Stimulated activated CD8-positive, alpha-beta memory T cell treated with anti-CD3 and anti-CD28 coated beads, Interleukin-7, amount 100 ng/mL, for 4 hours (primary cell): ENCODE data around the gene FHIT.
"Not testable (repeated sequence)": the region's sequence is repeated elsewhere in the genome, so short reads cannot be mapped to it uniquely, and the experiment has no call there.

Experiments
- DNase-seq, 2 donors: peaks; one replicate each; pipeline ENCODE4 v3.0.0-alpha.2; 2020; ENCODE audit warnings: low read depth in 2 of 2

FHIT gene

DNA sequence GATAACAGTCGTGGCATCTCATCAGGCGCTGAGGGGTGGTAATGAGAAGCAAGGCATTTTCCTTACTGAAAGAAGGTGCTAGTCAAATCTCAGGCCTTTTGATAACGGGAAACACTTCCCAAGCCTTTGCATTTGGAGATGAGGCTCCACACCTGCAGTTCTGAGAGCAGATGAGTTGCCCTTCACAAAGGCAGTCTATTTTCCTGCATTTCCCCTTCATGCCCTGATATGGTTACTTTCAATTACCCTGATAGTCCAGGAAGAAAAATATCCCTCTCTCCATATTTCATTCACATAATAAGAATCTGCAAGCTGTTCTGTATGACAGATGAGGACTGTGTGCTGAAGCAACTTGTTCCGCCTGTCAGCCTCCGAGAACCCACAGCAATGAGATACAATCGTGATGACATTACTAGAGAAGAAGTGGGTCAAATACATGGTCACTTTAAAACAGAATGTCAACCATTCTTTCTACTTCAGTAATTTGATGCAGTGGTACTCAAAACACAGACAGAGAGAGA, 25.0 kb downstream of the FHIT start:
- no peak for DNase-seq

DNA sequence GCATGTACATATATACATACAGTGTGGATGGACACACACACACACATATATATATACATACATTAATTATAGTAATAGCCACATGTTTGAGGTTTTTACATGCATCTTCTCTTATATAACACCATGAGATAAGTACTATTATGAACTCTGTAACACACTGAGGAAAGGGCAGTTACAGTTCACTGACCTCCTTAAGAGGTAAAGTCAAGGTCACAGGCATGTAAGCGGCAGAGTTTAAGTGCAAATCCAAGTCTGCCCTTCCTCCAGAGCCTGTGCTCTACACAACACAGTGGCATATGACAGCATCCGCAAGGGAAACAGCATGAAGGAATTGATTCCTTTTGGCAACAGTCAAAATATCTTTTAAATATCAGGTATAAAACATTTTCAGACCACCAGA, 26.4 kb downstream of the FHIT start:
- DNase-seq, result no peak

DNA sequence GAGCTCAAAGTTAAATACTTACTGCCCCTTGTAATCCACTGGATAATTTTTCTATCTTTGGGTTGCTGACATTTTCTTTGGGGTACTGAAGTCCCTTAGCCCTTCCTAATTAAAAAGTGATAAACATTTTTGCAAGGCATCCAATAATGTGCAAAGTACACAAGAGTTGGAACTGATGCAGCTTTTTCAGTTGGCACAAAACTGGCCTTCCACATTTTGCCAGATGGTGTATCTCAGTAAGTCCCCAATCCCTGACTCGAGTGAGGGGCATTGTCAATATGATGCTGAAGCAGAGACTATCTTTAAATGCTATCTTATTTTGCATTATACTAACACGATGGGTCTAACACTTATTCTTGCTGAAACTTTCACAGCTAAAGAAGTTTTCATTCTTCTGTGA, 27.8 kb downstream of the FHIT start:
- no peak for DNase-seq

DNA sequence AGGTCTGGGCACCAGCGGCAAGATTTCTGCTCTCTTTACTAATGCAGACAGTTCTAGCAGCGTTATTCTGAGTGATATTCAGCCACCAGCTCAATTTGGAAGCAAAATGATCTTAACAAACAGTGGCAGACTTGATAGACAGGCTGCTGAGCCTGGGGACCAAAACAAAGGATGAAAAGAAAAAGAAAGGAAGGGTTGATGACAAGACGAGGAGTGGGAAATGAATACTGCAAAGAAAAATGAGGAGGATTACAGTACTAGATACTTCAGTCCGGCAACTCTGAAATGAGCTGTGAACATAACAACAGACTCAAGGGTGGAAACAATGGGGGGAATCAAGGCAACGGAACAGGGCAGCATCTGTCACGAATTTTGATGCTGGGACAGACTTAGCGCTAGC, 28.8 kb downstream of the FHIT start:
- no peak for DNase-seq

DNA sequence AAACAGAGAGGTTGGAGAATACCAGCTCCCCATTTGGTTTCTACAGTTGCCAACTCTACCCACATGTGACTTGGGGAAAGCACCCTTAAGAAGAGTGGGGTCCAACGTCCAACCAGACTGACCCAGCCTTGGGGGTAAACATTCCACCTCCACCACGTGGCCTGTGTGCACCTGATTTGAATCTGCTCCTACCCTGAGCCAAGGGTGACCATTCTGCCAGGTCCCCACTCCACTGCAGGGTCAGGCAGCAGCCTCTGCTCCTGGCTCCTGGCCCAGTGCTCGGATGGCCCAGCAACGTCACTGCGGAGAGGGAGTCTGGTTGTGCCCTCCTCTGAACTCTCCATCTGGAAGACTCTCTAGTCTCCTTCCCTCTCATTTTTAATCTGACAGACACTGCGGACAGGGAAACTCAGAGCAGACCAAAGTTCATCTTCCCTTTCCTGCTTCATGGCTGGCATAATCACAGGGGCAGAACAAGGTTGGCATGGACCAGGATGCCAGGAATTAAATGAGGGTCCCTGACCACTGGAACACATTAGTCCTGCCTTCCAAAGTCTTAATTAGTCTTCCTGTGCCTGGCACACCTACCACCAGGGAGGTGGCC, 29.4 kb downstream of the FHIT start:
- DNase-seq, result no peak

DNA sequence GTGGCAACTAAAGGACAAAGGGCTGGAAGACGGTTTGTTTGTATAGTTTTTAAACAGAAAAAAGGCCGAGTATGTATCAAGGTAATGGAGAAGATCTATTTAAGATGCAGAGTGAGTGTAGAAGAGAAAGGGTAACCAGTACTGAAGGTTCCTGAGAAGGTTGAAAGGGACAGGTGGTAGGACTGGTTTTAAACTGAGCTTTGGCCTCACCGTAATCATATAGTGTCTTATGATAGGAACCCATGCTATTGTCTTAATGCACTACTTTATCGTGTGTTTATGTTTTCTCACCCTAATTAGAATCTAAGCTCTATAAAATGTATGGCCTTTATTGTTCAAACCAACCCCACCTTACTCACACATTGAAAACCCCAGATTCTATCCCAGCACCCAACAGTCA, 32.7 kb downstream of the FHIT start:
- DNase-seq, result no peak

DNA sequence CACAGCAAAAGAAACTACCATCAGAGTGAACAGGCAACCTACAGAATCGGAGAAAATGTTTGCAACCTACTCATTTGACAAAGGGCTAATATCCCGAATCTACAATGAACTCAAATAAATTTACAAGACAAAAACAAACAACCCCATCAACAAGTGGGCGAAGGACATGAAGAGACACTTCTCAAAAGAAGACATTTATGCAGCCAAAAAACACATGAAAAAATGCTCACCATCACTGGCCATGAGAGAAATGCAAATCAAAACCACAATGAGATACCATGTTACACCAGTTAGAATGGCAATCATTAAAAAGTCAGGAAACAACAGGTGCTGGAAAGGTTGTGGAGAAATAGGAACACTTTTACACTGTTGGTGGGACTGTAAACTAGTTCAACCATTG, 35.1 kb downstream of the FHIT start:
- DNase-seq, result not testable (repeated sequence)

DNA sequence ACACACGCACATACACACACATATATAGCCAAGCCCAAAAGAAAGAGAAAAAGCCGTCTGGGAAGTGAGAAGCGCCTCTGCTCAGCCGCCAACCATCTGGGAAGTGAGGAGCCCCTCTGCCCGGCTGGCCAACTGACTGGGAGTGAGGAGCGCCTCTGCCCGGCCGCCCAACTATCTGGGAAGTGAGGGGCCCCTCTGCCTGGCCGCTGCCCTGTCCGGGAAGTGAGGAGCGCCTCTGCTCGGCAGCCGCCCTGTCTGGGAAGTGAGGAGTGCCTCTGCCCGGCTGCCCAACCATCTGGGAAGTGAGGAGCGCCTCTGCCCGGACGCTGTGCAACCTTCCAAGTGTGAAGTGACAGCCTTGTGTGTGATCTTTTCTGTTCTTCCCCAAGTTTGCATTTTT, 49.2 kb downstream of the FHIT start:
- DNase-seq, result no peak

DNA sequence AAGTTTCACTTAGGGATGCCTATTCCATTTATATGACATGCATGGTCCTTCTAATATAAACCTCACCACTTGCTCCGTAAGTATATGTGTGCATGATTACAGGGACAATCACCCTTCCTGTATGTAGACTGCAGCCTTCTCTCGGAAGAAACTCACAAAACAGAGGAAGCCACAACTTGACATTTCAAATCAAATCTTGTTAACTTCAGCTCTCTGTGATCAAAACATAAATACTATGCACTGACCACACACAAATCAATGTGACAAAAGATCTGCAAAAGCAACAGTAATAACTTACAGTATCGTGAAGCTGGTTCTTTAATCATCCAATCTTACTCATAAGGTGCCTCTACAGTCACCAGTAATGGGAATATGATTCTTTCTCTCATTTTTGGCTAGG, 50.2 kb downstream of the FHIT start:
- DNase-seq, result no peak

DNA sequence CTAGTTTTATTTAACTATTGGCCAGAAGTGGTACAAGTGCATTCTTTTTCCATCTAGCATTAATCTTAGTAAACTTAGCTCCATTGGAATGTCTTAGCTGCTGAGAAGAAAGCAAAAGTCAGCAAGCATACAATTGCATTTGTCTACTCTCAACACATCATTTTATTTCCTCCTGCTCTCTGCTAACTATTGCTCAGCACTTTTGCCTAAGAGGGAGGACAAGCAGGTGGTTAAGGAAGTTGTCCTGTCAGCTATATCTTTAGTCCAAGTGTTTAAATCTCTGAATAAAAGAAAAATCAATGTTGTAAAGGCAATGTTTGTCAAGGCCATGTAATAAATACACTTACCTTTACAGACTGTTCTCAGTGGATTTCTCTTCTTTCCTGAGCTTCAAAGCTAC, 51.0 kb downstream of the FHIT start:
- DNase-seq, result no peak

DNA sequence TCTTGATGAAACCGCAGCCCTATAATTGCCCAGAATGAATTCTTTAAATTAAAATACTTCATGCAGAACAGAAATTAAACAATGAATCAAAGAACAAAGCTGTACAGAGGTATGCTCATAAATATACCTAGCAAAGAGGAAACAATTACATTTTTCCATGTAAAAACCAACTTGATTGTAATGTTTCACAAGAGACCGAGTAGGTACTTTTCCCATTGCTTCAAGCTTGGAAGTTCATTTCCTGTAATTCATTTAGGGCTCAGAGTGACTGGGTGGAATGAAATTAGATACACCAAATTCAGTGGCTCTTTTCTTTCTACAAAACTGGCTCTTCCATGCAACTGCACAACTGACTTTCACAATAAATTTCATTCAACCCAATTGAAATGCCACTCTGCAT, 51.4 kb downstream of the FHIT start:
- DNase-seq, result no peak

DNA sequence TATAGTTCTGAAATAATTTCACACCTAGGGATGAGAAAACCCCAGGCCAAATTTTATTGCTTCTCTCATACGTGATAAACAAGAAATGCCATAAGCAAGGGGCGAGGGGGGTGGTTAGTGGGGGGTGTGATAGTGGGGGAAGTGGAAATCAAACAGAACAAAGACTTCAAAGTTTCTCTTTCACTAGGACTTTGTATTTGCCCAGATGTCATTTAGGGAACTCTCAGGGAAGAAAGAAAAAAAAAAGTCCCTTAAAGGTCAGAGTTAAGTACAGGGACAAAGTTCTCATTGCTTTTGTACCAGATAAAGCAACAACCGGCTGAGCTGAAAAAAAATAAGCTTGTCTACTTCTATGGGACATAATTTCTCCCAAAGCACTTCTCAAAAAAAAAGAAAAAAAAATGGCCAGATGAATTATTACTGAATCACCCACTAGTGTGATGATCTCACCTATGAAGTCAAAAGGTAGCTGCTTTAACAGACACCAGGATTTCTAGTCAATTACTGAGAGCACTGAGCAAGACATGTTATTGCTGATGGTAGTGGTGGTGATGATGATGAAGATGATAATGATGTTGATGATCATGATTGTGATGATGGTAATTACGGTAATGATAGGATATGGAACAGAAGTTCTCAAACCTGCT, 56.2 kb downstream of the FHIT start:
- DNase-seq, result no peak

DNA sequence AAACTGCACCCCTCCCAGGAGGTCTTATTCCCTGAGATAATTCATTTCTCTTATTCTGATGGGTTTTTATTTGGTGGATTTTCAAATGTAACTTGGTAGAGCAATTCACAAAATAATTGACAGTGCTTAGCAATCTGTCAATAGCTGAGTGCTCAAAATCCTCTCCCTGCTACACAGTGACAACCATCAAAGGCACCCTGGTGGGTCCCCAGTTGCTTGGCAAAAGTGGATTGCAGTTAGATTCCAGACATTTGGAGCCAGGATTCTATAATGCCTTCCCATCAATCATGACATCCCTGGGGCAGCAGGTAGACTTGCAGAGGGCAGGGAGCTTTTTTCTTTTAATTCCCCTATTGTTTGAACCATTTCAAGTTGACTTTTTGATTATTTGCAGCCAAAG, 59.0 kb downstream of the FHIT start:
- no peak for DNase-seq

DNA sequence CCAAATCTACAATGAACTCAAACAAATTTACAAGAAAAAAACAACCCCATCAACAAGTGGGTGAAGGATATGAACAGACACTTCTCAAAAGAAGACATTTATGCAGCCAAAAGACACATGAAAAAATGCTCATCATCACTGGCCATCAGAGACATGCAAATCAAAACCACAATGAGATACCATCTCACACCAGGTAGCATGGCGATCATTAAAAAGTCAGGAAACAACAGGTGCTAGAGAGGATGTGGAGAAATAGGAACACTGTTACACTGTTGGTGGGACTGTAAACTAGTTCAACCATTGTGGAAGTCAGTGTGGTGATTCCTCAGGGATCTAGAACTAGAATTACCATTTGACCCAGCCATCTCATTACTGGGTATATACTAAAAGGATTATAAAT, 61.0 kb downstream of the FHIT start:
- not testable (repeated sequence) for DNase-seq

DNA sequence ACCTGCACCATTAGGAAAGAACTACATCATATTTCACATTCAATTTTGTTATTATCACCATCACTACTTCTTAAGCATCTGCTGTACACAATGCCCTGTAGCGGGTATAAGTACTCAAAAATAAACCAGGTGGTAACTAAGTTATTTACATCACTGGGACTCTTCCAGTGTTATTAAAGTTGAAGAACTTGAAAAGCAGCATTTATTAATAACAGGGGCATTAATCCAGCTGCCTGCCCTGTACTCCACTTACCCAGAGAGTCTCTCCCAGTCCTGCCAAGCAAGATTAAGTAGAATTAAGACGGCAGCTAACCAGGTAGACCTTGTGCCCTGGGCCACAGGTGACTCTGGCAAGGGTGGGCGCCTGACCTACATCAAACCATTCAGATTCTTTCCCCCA, 65.2 kb downstream of the FHIT start:
- no peak for DNase-seq

DNA sequence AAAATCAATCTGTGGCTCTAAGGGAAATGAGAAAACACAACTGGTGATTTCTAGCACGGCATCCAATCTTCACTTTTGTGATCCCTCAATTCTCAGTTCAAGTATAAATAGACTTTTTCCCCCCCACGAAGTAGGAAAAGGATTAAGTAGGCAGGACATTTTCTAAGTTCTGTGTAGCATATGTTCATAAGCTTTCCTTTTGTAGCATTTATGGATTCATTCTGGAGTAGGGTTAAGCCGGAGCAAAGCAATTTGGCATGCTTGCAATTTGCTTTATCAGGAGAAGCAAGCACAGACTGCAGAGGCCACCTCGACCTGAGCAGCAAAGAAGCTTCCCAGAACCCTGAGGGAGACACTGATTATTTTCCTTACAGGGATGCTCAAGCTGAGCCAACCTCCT, 66.3 kb downstream of the FHIT start:
- DNase-seq, result no peak

DNA sequence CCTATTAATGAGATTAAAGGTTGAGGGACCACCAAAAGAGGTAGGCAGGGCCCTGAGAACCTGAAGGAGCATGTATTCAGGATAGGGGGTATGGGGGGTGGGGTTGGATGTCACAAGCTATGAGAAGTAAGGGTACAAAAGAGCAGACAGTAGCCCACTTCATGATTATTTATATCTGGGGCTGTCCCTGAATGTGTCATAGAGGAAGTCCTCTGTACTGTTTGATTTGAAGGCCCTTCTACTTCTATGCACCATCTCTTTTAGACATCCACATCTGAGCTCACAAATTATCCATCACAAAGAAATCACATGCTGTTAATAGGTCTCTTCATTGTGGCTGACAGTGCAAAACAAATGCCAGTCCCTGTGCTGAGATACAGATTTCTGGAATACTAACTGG, 68.6 kb downstream of the FHIT start:
- no peak for DNase-seq

DNA sequence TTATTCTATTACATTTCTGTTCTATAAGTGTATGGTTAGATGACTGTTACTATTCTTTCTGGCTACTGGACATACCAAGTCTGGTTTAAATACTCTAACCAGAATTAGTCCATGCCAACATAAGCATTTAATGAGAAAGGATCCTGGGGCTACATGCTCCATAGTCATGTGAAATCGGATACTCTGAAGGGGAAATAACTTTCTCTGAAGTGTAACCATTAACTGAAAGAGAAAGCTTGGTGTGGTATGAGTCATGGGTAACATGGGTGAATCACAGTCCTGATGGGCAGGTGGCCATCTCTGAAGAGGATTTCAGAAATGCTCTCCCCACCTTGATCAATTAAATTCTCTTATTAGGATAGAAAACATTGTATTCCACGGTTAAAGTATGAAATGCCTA, 69.4 kb downstream of the FHIT start:
- no peak for DNase-seq

DNA sequence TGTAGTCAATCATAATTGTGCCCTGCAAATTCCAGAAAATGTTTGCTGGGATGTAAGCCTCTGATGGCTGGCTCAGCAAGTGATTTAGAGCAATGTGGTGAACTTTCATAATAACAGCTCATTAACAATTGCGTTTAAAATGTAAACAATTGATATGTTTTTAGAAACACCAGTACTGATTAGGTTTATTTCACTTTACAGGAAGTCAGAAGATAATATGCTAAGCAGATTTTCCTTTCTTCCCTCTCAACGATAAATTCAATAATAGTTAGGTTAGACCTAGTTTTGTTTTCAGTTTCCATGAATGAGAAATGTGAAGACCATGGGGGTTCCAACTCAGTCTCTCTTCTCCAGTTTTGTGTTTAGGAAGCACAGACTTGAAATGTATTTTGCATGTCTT, 71.0 kb downstream of the FHIT start:
- no peak for DNase-seq

DNA sequence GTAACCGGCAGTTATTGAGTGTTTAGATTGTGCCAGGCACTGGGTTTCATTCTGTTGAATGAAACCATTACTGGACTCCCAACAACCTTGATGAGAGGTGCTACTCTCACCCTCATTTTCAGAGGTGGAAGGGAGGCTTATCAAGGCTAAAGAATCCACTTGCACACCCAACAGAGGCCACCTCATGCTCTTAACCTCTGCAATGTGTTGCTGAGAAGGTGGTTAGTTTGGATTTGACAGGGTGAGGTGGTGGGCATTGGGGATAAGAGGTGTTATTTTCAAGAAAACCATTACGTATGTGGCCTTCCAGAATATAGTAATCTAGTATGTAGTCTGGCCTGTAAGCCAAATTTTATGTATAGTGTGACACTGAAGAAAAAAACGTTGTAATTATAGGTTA, 73.1 kb downstream of the FHIT start:
- no peak for DNase-seq

DNA sequence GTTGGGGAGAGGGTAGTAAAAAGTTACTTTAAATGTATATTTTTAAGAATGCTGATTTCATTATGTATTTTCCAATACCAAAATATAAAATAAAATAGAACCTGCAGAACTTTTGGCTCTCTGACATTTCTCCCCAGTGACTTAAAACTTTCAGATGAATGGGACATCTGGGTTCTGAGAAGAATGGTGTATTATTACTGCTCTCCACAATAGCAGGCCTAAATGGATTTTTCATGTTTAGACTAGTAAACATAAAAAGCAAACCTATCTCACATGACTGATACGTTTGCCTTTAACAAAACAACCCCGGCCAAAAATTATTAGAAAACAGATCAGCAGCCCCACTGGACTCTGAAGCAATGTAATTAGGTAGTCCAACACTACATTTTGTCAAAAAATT, 73.8 kb downstream of the FHIT start:
- DNase-seq, result no peak

DNA sequence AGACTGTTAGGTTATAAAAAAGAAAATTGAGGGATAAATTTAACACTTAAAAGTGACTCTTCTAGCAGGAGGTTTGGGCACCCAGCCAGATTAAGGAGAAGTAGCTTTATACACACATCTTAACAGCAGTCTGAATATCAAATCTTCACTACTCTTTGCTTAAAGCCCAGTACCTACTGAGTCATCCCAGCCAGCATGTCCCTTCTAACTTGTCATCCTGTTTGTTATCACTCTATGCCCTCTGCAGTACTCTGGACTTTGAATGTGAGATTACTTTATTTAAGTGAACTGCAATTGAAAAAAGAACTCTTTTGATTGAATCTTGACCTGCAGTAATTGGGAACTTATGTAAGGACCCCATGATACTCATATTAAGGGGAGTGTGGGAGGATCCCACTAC, 77.6 kb downstream of the FHIT start:
- DNase-seq, result no peak

DNA sequence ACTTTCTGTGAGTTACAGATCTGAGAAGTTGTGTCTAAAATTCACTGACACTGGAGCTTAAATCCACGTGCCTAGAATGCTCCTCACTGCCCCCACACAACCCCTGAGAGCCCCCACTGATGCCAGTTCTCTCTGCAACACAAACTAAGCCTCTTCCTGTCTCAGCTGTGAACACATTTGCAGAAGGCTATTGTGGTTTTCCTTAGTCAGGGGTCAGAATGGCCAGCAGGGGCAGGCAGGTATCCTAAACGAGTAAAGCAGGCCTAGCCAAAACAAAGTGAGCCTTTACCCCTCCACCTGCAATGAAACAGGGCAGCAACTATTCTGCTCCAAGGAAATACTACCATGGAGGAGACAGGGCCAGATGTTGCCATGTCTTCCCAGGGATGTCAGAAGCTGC, 78.6 kb downstream of the FHIT start:
- DNase-seq, result no peak

DNA sequence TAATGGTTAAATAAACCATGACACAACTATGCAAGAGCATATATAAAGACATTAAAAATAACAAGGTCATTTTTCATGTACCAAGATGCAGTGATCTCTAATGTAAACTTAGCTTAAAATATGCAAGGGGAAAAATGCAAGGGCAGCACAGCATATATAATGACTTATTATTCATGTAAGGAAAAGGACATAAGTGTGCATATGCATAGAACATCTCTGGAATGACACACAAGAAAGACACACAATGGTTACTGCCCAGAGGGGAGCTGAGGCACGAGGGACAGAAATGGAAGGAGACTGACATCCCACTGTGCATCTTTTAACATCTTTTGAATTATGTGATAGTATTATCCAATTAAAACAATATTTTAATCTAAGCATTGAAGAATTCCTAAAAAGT, 79.0 kb downstream of the FHIT start:
- no peak for DNase-seq
